Bronchial epithelial cell (primary cell): ENCODE measurements around the gene ZSCAN4. TPM values are rescaled to one million over a fixed set of nuclear protein-coding genes. Genes with fewer than 3 reads are reported as not detected.

Source experiments
- DNase-seq: peaks from one replicate; pipeline ENCODE4 v3.0.0-alpha.2; 2010; ENCODE audit warnings: low read depth
- FAIRE-seq: peaks from 2 replicates; lab custom pipeline; 2011; peaks lifted over from hg19 to GRCh38; lab: Jason Lieb, UNC
- H3K27me3 ChIP-seq: 2 replicates; pipeline ENCODE4 v1.5.1; 2011; ENCODE audit warnings: low read length; ENCODE audit not compliant: control insufficient read depth, insufficient read depth
- H3K36me3 ChIP-seq: 2 replicates; pipeline ENCODE4 v1.5.1; 2011; ENCODE audit warnings: low read length; ENCODE audit not compliant: control insufficient read depth, insufficient read depth
- H3K4me3 ChIP-seq: 2 replicates; pipeline ENCODE4 v1.5.1; 2011; ENCODE audit warnings: mild to moderate bottlenecking, low read depth, low read length, control low read depth
- total RNA-seq: library from RNA; depleted of rRNA; stranded (reverse); fragments of >200 nt; gene quantifications from 2 replicates; pipeline ENCODE4 v1.2.1, GENCODE V29; 2014
- TF ChIP-seq, protein P1 (sequence below): IDR thresholded peaks from 2 replicates; pipeline ENCODE4 v1.5.1; 2011; ENCODE audit warnings: mild to moderate bottlenecking, moderate library complexity, low read length, control low read depth, inconsistent platforms; ENCODE audit not compliant: insufficient read depth, severe bottlenecking

ZSCAN4 gene
- total RNA-seq, 1 donor from 2014 or later: not detected

DNA sequence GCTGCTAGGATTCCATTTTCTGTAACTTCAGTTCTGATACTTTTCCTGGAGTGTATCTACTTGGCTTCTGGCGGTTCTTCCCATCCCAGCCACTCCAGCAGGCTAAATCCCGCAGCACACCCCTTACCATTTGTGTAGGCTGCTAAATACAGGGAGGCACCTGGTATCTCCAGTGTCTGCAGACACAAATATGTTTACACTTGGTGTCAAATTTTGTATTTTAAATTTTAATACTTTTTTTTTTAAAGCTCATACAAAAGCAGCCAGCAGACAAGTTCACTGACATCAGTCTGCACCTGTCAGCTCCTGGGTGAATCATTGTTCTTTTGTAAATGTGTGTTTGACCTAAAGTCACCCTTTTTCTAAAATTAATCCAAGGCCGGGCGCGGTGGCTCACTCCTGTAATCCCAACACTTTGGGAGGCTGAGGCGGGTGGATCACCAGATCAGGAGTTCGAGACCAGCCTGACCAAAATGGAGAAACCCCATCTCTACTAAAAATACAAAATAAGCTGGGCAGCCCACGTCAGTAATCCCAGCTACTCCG, 3.4 kb upstream of the ZSCAN4 start:
- TF ChIP-seq, protein P1, sequence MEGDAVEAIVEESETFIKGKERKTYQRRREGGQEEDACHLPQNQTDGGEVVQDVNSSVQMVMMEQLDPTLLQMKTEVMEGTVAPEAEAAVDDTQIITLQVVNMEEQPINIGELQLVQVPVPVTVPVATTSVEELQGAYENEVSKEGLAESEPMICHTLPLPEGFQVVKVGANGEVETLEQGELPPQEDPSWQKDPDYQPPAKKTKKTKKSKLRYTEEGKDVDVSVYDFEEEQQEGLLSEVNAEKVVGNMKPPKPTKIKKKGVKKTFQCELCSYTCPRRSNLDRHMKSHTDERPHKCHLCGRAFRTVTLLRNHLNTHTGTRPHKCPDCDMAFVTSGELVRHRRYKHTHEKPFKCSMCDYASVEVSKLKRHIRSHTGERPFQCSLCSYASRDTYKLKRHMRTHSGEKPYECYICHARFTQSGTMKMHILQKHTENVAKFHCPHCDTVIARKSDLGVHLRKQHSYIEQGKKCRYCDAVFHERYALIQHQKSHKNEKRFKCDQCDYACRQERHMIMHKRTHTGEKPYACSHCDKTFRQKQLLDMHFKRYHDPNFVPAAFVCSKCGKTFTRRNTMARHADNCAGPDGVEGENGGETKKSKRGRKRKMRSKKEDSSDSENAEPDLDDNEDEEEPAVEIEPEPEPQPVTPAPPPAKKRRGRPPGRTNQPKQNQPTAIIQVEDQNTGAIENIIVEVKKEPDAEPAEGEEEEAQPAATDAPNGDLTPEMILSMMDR: no peak
- no peak for FAIRE-seq
- Histone ChIP-seq H3K36me3 (no peaks in the 10 kb centered on the region), H3K4me3 (no peak overlapping the region), H3K27me3 (no peaks in the 10 kb centered on the region)
- no peak for DNase-seq

DNA sequence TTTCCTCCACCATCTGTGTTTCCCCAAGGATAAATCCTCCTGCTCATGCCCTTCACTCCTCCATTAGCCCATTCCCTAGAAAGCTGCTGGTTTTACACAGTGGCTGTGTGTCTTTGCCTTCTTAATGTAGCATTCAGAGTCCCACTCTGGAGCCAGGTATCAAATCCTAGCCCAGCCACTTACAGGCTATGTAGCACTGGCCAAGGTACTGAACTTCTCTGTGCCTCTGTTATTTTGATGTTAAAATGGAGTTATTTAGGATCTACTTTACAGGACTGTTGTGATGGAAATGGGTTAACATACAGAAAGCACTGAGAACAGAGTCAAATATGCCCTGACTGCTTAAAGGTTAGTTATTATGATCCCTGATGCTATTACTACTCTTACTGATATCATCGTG, 1.5 kb upstream of the ZSCAN4 start:
- TF ChIP-seq, protein P1: no peak
- Histone ChIP-seq H3K36me3 (no peaks in the 10 kb centered on the region), H3K27me3 (no peaks in the 10 kb centered on the region), H3K4me3 (no peak overlapping the region)
- FAIRE-seq (no peak), DNase-seq (no peak)

DNA sequence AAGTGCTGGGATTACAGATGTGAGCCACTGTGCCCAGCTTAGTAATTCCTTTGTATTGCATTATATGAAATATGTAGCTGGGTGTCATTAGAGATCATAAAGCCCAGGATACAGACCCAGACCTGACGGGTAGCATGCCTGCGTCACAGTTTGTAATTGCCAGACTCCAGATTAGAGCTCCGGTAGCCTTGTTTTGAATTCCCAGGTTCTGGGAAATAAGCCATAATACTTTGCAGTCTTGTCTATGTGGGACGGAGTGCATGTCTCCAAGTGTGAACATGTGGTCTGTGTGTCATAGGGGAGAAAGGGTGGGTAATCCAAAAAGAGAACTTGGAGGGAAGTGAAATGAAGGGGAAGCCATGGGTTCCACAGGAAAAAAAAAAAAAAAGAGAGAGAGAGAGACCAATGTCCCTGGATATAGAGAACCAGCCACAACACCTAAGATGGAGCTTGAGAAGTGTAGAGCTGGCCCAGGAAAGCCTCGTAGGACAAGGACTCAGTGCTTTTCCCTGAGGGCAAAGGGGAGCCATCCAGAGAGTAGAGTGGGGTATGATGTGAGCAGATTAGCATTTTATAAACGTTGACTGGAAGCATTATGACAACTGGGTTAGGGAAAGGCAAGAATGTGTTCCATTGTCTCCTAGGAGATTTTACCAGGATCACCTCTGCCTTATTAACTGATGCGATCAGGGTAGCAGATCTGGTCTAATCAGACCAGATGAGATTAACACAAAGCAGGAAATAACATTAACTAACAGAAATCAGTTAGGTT, 2.6 kb downstream of the ZSCAN4 start:
- no peak for FAIRE-seq
- TF ChIP-seq, protein P1: no peak

DNA sequence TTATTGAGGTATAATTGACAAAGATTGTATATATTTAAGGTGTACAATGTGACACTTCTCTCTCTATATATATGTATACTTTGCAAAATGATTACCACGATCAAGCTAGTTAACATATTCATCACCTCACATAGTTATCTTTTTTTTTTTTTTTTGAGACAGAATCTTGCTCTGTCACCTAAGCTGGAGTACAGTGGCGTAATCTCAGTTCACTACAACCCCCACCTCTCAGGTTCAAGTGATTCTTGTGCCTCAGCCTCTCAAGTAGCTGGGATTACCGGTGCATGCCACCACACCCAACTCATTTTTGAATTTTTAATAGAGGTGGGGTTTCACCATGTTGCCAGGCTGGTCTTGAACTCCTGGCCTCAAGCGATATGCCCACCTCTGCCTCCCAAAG, 3.7 kb downstream of the ZSCAN4 start:
- TF ChIP-seq, protein P1: no peak
- DNase-seq: no peak
- no peaks in the 10 kb centered on the region for H3K36me3 ChIP-seq
- no peaks in the 10 kb centered on the region for H3K27me3 ChIP-seq
- H3K4me3 ChIP-seq: no peak overlapping the region
- no peak for FAIRE-seq

More for the DNA sequence above, 2.6 kb downstream of the ZSCAN4 start:
- Histone ChIP-seq H3K27me3 (no peaks in the 10 kb centered on the region), H3K36me3 (no peaks in the 10 kb centered on the region), H3K4me3 (no peak overlapping the region)
- DNase-seq: no peak

DNA sequence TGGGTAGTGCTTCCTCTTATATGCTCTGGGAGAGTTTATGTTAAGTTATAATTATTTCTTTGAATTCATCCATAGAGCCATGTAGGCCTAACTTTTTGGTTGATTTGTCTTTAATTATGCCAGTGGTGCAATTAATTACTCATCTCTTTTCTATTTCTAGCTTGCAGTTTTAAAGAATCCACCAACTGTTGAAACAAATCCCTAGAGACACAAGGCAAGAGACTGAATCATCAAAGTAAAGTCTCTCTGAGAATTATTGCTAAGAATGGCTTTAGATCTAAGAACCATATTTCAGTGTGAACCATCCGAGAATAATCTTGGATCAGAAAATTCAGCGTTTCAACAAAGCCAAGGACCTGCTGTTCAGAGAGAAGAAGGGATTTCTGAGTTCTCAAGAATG, 7.1 kb downstream of the ZSCAN4 start:
- Histone ChIP-seq H3K36me3 (no peaks in the 10 kb centered on the region), H3K27me3 (no peaks in the 10 kb centered on the region), H3K4me3 (no peak overlapping the region)
- FAIRE-seq (no peak), DNase-seq (peak; percentile 29)
- TF ChIP-seq, protein P1: no peak
